Ishikawa (cell line): Measurements from ENCODE around the gene MOCS1.

Experiments used
- CEBPB ChIP-seq: IDR thresholded peaks from 2 replicates; pipeline ENCODE4 v1.6.1; 2012
- CREB1 ChIP-seq: IDR thresholded peaks from 2 replicates; pipeline ENCODE4 v1.6.1; 2012; ENCODE audit warnings: low read depth
- EGR1 ChIP-seq: IDR thresholded peaks from 2 replicates; pipeline ENCODE4 v1.6.1; 2012
- EP300 ChIP-seq: IDR thresholded peaks from 2 replicates; pipeline ENCODE4 v1.6.1; 2012; ENCODE audit warnings: borderline replicate concordance
- FOXM1 ChIP-seq: IDR thresholded peaks from 2 replicates; pipeline ENCODE4 v1.6.1; 2012; ENCODE audit warnings: low read depth, borderline replicate concordance
- NFIC ChIP-seq: IDR thresholded peaks from 2 replicates; pipeline ENCODE4 v1.6.1; 2012
- RAD21 ChIP-seq: IDR thresholded peaks from 2 replicates; pipeline ENCODE4 v1.6.1; 2012; ENCODE audit warnings: low read depth
- TAF1 ChIP-seq: IDR thresholded peaks from 2 replicates; pipeline ENCODE4 v1.6.1; 2012; ENCODE audit warnings: low read depth, mild to moderate bottlenecking
- TCF12 ChIP-seq: IDR thresholded peaks from 2 replicates; pipeline ENCODE4 v1.6.1; 2012; ENCODE audit warnings: low read depth
- TEAD4 ChIP-seq: IDR thresholded peaks from 2 replicates; pipeline ENCODE4 v1.6.1; 2012
- YY1 ChIP-seq: IDR thresholded peaks from 2 replicates; pipeline ENCODE4 v1.6.1; 2012; ENCODE audit warnings: low read depth
- ZBTB7A ChIP-seq: IDR thresholded peaks from 2 replicates; pipeline ENCODE4 v1.6.1; 2012; ENCODE audit warnings: low read depth
- TF ChIP-seq, protein P1 (sequence below): IDR thresholded peaks from 2 replicates; pipeline ENCODE4 v1.6.1; 2012
- TF ChIP-seq, protein P2 (sequence below): IDR thresholded peaks from 2 replicates; pipeline ENCODE4 v1.6.1; 2012
- TF ChIP-seq, protein P3 (sequence below): IDR thresholded peaks from 2 replicates; pipeline ENCODE4 v1.6.1; 2012; ENCODE audit warnings: low read depth, mild to moderate bottlenecking

MOCS1 gene

DNA sequence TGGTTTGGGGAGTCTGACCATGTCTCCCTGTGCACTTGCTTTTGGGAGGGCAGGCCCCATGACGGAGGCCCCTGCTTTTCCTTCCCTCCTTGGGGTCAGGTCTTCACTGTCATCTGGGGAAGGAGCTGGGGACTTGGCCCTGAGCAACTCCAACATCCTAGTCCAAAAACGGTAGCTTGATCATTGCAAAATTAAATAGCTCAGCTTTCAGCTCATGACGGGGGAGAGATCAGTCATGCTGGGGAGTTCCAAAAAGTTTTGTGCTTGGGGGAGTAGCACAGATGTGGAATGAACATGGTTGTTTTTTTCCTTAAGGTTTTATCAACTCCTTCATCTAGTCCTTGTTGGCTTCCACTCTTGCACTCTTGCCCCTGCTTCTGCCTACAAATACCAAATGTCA is 60.8 kb downstream of the MOCS1 start:
- TF ChIP-seq EGR1 (no peak), TCF12 (no peak), RAD21 (no peak), EP300 (no peak), CEBPB (no peak), NFIC (no peak), TAF1 (no peak)
- TF ChIP-seq, protein P1, sequence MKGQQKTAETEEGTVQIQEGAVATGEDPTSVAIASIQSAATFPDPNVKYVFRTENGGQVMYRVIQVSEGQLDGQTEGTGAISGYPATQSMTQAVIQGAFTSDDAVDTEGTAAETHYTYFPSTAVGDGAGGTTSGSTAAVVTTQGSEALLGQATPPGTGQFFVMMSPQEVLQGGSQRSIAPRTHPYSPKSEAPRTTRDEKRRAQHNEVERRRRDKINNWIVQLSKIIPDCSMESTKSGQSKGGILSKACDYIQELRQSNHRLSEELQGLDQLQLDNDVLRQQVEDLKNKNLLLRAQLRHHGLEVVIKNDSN: no peak

DNA sequence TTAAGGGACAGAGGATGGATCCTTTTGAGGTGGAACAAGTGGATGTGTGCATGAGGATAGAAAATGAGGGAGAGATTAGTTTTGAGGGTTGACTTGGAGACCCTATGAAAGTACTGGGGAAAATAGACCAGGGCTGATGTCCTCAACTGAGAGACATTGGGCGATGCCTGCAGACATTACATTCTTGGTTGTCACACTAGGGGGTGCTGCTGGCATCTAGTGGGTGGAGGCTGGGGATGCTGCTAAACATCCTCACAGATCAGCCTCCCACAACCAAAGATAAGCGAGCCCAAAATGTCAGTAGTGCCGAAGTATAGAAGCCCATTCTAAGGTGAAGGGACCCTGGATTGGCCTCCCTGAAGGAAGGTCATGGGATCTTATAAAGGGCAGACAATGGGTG is 63.3 kb downstream of the MOCS1 start:
- TF ChIP-seq, protein P1: no peak
- TF ChIP-seq FOXM1: no peak
- no peak for TF ChIP-seq EP300
- TF ChIP-seq TAF1: no peak
- no peak for TF ChIP-seq EGR1
- TF ChIP-seq NFIC: no peak
- TF ChIP-seq, protein P2, sequence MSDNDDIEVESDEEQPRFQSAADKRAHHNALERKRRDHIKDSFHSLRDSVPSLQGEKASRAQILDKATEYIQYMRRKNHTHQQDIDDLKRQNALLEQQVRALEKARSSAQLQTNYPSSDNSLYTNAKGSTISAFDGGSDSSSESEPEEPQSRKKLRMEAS: no peak
- TF ChIP-seq RAD21: no peak
- TF ChIP-seq CEBPB: no peak
- no peak for TF ChIP-seq CREB1

DNA sequence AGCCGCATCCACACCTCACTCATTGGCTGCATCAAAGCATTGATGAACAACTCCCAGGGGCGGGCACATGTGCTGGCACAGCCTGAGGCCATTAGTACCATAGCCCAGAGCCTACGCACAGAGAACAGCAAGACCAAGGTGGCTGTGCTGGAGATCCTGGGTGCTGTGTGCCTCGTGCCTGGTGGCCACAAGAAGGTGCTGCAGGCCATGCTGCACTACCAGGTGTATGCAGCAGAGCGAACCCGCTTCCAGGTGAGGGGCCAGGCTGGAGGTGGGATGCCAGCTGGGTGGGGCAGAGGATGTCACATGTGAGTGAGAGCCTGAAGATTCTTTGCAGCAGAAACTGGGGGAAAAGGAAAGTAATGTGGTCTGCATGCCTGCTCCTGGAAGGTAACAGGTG is 66.7 kb downstream of the MOCS1 start:
- TF ChIP-seq, protein P3, sequence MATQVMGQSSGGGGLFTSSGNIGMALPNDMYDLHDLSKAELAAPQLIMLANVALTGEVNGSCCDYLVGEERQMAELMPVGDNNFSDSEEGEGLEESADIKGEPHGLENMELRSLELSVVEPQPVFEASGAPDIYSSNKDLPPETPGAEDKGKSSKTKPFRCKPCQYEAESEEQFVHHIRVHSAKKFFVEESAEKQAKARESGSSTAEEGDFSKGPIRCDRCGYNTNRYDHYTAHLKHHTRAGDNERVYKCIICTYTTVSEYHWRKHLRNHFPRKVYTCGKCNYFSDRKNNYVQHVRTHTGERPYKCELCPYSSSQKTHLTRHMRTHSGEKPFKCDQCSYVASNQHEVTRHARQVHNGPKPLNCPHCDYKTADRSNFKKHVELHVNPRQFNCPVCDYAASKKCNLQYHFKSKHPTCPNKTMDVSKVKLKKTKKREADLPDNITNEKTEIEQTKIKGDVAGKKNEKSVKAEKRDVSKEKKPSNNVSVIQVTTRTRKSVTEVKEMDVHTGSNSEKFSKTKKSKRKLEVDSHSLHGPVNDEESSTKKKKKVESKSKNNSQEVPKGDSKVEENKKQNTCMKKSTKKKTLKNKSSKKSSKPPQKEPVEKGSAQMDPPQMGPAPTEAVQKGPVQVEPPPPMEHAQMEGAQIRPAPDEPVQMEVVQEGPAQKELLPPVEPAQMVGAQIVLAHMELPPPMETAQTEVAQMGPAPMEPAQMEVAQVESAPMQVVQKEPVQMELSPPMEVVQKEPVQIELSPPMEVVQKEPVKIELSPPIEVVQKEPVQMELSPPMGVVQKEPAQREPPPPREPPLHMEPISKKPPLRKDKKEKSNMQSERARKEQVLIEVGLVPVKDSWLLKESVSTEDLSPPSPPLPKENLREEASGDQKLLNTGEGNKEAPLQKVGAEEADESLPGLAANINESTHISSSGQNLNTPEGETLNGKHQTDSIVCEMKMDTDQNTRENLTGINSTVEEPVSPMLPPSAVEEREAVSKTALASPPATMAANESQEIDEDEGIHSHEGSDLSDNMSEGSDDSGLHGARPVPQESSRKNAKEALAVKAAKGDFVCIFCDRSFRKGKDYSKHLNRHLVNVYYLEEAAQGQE: no peak
- TF ChIP-seq RAD21: peak; percentile 29; the same call in 1 of the 2 replicates

DNA sequence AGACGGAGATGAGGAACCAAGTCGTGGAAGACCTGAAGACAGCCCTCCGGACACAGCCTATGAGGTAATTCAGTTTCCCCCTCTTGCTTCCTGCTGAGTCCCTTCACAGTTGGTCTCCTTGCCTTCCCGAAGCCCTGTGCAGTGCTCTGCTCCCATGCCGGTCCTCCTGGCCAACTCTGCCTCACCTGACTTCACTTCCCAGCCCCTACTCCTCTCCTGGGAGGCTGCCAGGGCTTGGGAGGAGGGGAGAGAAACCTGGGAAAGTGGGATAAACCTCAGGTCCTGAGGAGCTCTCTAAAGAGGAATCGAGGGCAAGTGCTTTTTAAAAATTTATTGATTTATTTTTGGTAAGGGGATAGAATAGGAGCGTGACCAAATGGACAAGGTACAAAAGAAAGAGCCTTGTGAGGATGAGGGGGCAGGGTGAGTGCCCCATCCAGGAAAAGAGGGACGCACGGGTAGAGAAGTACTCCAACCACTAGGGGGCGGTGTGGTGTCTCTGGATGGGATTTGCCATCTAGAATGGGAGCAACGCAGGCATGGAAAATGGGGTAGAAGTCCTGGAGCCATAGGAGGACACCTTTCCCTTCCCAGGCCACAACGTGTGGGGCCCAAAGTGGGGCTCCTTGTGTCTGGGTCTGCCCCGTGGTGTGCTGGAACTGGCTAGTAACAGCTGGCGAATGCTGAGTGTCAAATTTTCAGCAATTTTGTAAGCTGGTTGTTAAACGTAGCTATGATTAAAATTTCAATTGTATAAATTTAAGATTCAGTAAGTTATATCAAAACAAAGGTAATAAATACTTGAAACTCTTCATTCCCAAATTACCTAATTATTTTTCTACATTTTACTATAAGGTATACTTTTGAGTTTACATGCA is 69.0 kb downstream of the MOCS1 start:
- TF ChIP-seq RAD21 (peak; percentile 72), TEAD4 (no peak)

DNA sequence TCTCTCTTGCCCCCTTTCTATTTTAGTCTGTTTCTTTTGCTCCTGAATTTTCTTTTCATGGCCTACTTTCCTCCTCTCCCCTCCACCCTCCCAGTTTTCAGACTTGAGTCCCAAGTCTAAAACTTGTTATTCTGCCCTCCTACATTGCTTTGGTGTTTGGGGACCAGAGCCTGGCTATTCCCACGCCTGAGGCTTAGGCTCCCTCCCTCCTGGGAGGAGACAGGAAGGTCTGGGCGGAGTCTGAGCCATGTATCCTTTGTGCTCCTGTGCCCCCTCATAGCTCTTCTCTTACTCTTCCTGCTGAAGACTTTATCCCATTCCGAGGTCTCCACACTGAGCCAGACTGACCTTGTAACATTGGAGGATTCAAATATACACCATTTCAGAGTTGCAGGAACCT is 72.6 kb downstream of the MOCS1 start:
- TF ChIP-seq TCF12: no peak
- TF ChIP-seq TEAD4: no peak
- no peak for TF ChIP-seq NFIC
- TF ChIP-seq CREB1: no peak
- no peak for TF ChIP-seq EP300
- TF ChIP-seq YY1: no peak
- TF ChIP-seq, protein P2: no peak
- TF ChIP-seq RAD21: no peak
- no peak for TF ChIP-seq TAF1
- TF ChIP-seq CEBPB: no peak
- TF ChIP-seq, protein P3: no peak
- TF ChIP-seq ZBTB7A: no peak
- TF ChIP-seq, protein P1: no peak
- no peak for TF ChIP-seq FOXM1
- no peak for TF ChIP-seq EGR1

DNA sequence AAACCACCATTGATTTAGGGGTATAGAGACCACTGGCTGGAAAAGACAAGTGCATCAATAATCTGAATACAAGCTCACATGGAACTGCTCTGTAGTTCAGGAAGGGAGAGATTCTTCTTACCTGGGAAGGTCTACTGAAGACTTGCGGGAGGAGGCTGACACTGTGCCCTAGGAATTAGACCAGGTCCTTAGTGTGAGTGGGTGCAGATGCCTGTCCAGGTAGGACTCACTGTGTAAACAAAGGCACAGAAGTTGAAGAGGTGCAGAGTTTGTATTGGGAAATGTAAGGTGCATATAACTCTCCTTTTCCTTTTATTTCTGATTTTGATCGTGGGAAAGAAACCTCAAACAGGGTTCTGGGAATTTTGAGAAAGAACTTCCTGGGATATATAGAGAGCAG is 75.2 kb downstream of the MOCS1 start:
- no peak for TF ChIP-seq FOXM1
- TF ChIP-seq, protein P3: no peak
